Left lung (tissue), 10 donors: ENCODE measurements around the gene RNF207. TPM values are rescaled to one million over a fixed set of nuclear protein-coding genes. Genes with fewer than 3 reads are reported as not detected.

Source experiments
- ATAC-seq: fragments of 200-7000 bp; cut with Tn5 transposase; one replicate; pipeline ENCODE4 v1.9.1; 2020; ENCODE audit warnings: moderate library complexity
- DNase-seq, 4 donors: peaks; one replicate each; pipeline ENCODE4 v3.0.0-alpha.2; 2013 to 2020
- H3K27ac ChIP-seq, 2 donors: fragments of 200-600 bp; sonication (generic) in 1 of 2; one replicate each; pipeline versions ENCODE4 v1.5.0 to v1.8.0; 2020 to 2021
- H3K27me3 ChIP-seq, 2 donors: fragments of 200-600 bp; sonication (generic) in 1 of 2; one replicate each; pipeline versions ENCODE4 v1.5.0 to v1.8.0; 2020 to 2021
- H3K36me3 ChIP-seq, 2 donors: fragments of 200-600 bp; sonication (generic) in 1 of 2; one replicate each; pipeline versions ENCODE4 v1.5.0 to v1.8.0; 2020 to 2021
- H3K4me1 ChIP-seq, 2 donors: fragments of 200-600 bp; one replicate each; pipeline ENCODE4 v1.8.0; 2021
- H3K4me3 ChIP-seq, 2 donors: fragments of 200-600 bp; sonication (generic) in 1 of 2; one replicate each; pipeline versions ENCODE4 v1.5.0 to v1.8.0; 2020 to 2021; ENCODE audit warnings: mild to moderate bottlenecking in 1 of 2
- H3K9me3 ChIP-seq, 2 donors: fragments of 200-600 bp; sonication (generic) in 1 of 2; one replicate each; pipeline versions ENCODE4 v1.5.0 to v1.8.0; 2020 to 2021
- CTCF ChIP-seq, 2 donors: fragments of 200-600 bp; sonication (generic) in 1 of 2; IDR thresholded peaks; one replicate each; pipeline versions ENCODE4 v1.5.0 to v1.8.0; 2021; ENCODE audit warnings: antibody characterized with exemption in 2 of 2
- intact Hi-C, 2 donors: fragments of 100-400 bp; cut with DNase I; formaldehyde crosslinking; loops; one replicate each; pipeline versions ENCODE4 v1.11.2 to v1.14.2; 2022
- polyA plus RNA-seq, 6 donors: library from polyadenylated mRNA; unstranded; fragments of 120-200 nt; gene quantifications; one replicate each; pipeline ENCODE4 v1.2.1, GENCODE V29; 2013; ENCODE audit not compliant: insufficient read length in 6 of 6
- total RNA-seq, 2 donors: library from RNA; stranded (reverse); fragmentation: NEBNext Ultra II Directional; extraction: Animal tissue kit (Norgen Biotek cat#: 25700); gene quantifications; one replicate each; pipeline ENCODE4 v1.2.1, GENCODE V29; 2021
- donor health status: DM: no; HTN: yes; CAD: no.
- donor health status: DM: no; HTN: no; CAD: no.

Gene RNF207
- total and polyA plus RNA-seq, 8 donors, result 10.7 to 16.3 (median 13.1) TPM

GRCh38 chr1:6260961-6261614, 55.2 kb downstream of the RNF207 start, which contains the start of gene GPR153:
Gene GPR153, minus strand, starts transcription at chr1:6261098. Its CDS starts 6,193 bp downstream, at chr1:6254905.
- peak; percentile 72 for ATAC-seq
- H3K4me1 ChIP-seq, result peaks cover 6 to 26% of the 10 kb centered on the region in 2 donors
- H3K36me3 ChIP-seq, result no peaks in the 10 kb centered on the region
- H3K9me3 ChIP-seq, result no peaks in the 10 kb centered on the region
- peak in 1 of 4 donors; percentile 61 for DNase-seq
- peak within 1 kb of the TSS; percentile 52 to 61 for H3K4me3 ChIP-seq
- intact Hi-C loops, result no loop called here
- H3K27me3 ChIP-seq, result peaks cover 0 to 69% of the 10 kb centered on the region in 2 donors
- no peak for TF ChIP-seq CTCF (IDR thresholded peaks at IDR 0.05)
- peak within 1 kb of the TSS in 1 of 2 donors; percentile 44 for H3K27ac ChIP-seq

DNA sequence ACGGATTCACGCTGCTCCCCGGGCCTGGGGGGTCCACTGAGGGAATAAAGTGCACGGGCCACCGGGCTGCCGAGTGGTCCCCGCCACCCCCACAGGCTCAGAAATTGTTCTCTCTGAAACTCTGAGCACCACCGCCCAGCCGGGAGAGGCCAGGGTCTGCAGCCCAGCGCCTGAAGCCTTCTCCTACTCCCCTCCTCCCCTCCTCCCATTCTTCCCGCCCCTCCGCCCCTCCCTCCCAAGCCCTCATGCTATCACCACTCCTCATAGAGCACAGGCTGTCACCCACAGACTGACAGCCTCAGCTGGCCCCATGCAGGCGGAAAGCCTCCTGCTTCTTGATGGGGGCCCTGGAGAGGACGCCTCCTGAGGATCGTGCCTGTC, 55.7 kb downstream of the RNF207 start:
- intact Hi-C loops, result no loop called here
- peak overlapping the region; percentile 32 to 61 for H3K4me3 ChIP-seq
- H3K36me3 ChIP-seq, result no peaks in the 10 kb centered on the region
- H3K4me1 ChIP-seq, result peaks cover 6 to 26% of the 10 kb centered on the region in 2 donors
- H3K27ac ChIP-seq, result peak overlapping the region in 1 of 2 donors; percentile 13
- H3K9me3 ChIP-seq, result no peaks in the 10 kb centered on the region
- peak in 1 of 4 donors; percentile 63 for DNase-seq
- no peak for ATAC-seq
- TF ChIP-seq CTCF (IDR thresholded peaks at IDR 0.05), result no peak
- peaks cover 0 to 66% of the 10 kb centered on the region in 2 donors for H3K27me3 ChIP-seq

- Histone ChIP-seq H3K27ac (peak overlapping the region in 1 of 2 donors; percentile 44), H3K27me3 (peaks cover 0 to 55% of the 10 kb centered on the region in 2 donors), H3K36me3 (no peaks in the 10 kb centered on the region), H3K4me3 (no peak overlapping the region), H3K4me1 (peaks cover 6 to 26% of the 10 kb centered on the region in 2 donors), H3K9me3 (no peaks in the 10 kb centered on the region)
- no peak for TF ChIP-seq CTCF (IDR thresholded peaks at IDR 0.05)
- intact Hi-C loops, result no loop called here
- DNase-seq (peak in 2 of 4 donors; percentile 80 to 93), ATAC-seq (no peak)
Observed at GRCh38 chr1:6262555-6263420, 56.9 kb downstream of the RNF207 start.

- H3K4me1 ChIP-seq, result peaks cover 6 to 26% of the 10 kb centered on the region in 2 donors
- H3K9me3 ChIP-seq, result no peaks in the 10 kb centered on the region
- H3K27me3 ChIP-seq, result peaks cover 0 to 46% of the 10 kb centered on the region in 2 donors
- intact Hi-C loops, result no loop called here
- no peak for ATAC-seq
- no peaks in the 10 kb centered on the region for H3K36me3 ChIP-seq
- no peak overlapping the region for H3K4me3 ChIP-seq
- DNase-seq, result no peak
- no peak for TF ChIP-seq CTCF (IDR thresholded peaks at IDR 0.05)
- H3K27ac ChIP-seq, result no peak overlapping the region
Observed at GRCh38 chr1:6263716-6264115, 57.8 kb downstream of the RNF207 start.

GRCh38 chr1:6265151-6265550, 59.2 kb downstream of the RNF207 start:
- peaks cover 6 to 14% of the 10 kb centered on the region in 2 donors for H3K4me1 ChIP-seq
- H3K27me3 ChIP-seq, result peaks cover 0 to 32% of the 10 kb centered on the region in 2 donors
- DNase-seq (no peak), ATAC-seq (no peak)
- no peak overlapping the region for H3K27ac ChIP-seq
- H3K9me3 ChIP-seq, result no peaks in the 10 kb centered on the region
- H3K36me3 ChIP-seq, result no peaks in the 10 kb centered on the region
- TF ChIP-seq CTCF (IDR thresholded peaks at IDR 0.05), result no peak
- intact Hi-C loops, result no loop called here
- no peak overlapping the region for H3K4me3 ChIP-seq
